DOHH2 (cell line): Measurements from ENCODE around the gene GOSR1.
"Not testable (repeated sequence)": the region's sequence is repeated elsewhere in the genome, so short reads cannot be mapped to it uniquely, and the experiment has no call there.

Experiments
- H3F3A ChIP-seq: fragments of 200-600 bp; sonication (generic), shearing (Covaris generic); 2 replicates; pipeline ENCODE4 v1.6.0; 2016; ENCODE audit warnings: antibody characterized with exemption, mild to moderate bottlenecking; ENCODE audit not compliant: control insufficient read depth, insufficient read depth
- H3K27ac ChIP-seq: fragments of 200-600 bp; sonication (generic); 2 replicates; pipeline ENCODE4 v1.5.1; 2014; ENCODE audit warnings: low read depth, mild to moderate bottlenecking, low read length, moderate library complexity
- H3K27me3 ChIP-seq: fragments of 200-600 bp; sonication (generic); 2 replicates; pipeline ENCODE4 v1.6.1; 2014; ENCODE audit warnings: mild to moderate bottlenecking, low read length, mixed read lengths; ENCODE audit not compliant: control insufficient read depth
- H3K36me3 ChIP-seq: fragments of 200-600 bp; sonication (generic); 2 replicates; pipeline ENCODE4 v1.6.1; 2014; ENCODE audit warnings: mild to moderate bottlenecking, low read length, moderate library complexity, mixed read lengths; ENCODE audit not compliant: control insufficient read depth
- H3K4me1 ChIP-seq: fragments of 200-600 bp; sonication (generic); 2 replicates; pipeline ENCODE4 v1.6.1; 2014; ENCODE audit warnings: mild to moderate bottlenecking, low read length, mixed read lengths; ENCODE audit not compliant: control insufficient read depth
- H3K4me2 ChIP-seq: fragments of 200-600 bp; sonication (generic); 2 replicates; pipeline ENCODE4 v1.6.0; 2014; ENCODE audit warnings: mild to moderate bottlenecking, low read length, moderate library complexity
- H3K4me3 ChIP-seq: fragments of 200-600 bp; sonication (generic); 2 replicates; pipeline ENCODE4 v1.5.1; 2014; ENCODE audit warnings: mild to moderate bottlenecking, low read length, mixed read lengths
- H3K79me2 ChIP-seq: fragments of 200-600 bp; sonication (generic); 2 replicates; pipeline ENCODE4 v1.6.1; 2014; ENCODE audit warnings: mild to moderate bottlenecking, low read length, mixed read lengths; ENCODE audit not compliant: control insufficient read depth
- H3K9me2 ChIP-seq: fragments of 200-600 bp; sonication (generic); replicated peaks from 2 replicates; pipeline ENCODE4 v1.6.1; 2014; ENCODE audit warnings: mild to moderate bottlenecking, low read length, mixed read lengths; ENCODE audit not compliant: control insufficient read depth
- H3K9me3 ChIP-seq: fragments of 200-600 bp; sonication (generic); 2 replicates; pipeline ENCODE4 v1.6.1; 2014; ENCODE audit warnings: antibody characterized with exemption, low read length, mixed read lengths; ENCODE audit not compliant: control insufficient read depth, insufficient read depth
- H4K20me1 ChIP-seq: fragments of 200-600 bp; sonication (generic); 2 replicates; pipeline ENCODE4 v1.6.0; 2014; ENCODE audit warnings: low read depth, mild to moderate bottlenecking, antibody characterized with exemption, low read length, moderate library complexity; ENCODE audit not compliant: control insufficient read depth, insufficient read depth
- CTCF ChIP-seq: fragments of 200-600 bp; sonication (generic); IDR thresholded peaks from one replicate; pipeline ENCODE4 v1.5.1; 2014; ENCODE audit warnings: antibody characterized with exemption, mild to moderate bottlenecking, low read depth, low read length; ENCODE audit not compliant: poor library complexity, severe bottlenecking
- EZH2phosphoT487 ChIP-seq: fragments of 200-600 bp; sonication (generic); IDR thresholded peaks from 2 replicates; pipeline ENCODE4 v1.6.1; 2017; ENCODE audit warnings: borderline replicate concordance, mild to moderate bottlenecking, antibody characterized with exemption, low read length, moderate library complexity, mixed read lengths

Gene GOSR1

DNA sequence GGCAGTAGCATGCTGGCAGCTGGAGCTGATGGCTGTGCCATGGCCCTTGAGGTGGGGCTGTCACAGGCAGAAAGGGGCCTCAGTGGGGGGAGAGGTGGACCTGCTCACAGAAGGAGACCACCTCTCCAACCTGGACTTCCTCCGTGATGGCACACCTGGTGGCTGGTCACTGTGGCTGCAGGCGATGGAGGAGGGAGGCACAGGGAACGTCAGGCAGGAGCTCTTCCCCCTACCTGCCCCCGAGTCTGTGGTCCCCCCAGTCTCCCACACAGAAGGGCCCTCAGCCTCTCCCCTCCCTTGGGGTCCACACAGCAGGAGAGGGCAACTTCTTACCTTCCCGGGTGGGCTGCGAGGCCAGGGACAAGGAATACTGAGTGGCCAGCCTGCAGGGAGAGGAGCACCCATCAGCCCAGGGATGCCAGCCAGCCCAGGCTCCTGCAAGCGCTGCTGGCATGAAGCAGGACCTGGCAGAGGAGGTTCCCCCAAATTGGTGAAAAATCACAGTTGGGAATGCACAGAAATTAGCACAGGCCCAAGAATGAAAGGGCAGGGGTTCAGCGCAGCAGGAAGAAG is 96.5 kb downstream of the GOSR1 start:
- no peaks in the 10 kb centered on the region for H3K4me1 ChIP-seq
- H3K36me3 ChIP-seq, result no peaks in the 10 kb centered on the region
- no peak overlapping the region for H3K27ac ChIP-seq
- no peak overlapping the region for H3K4me3 ChIP-seq
- H4K20me1 ChIP-seq, result no peaks in the 10 kb centered on the region
- H3K9me3 ChIP-seq, result no peaks in the 10 kb centered on the region
- TF ChIP-seq CTCF, result no peak
- no peak for TF ChIP-seq EZH2phosphoT487
- H3K27me3 ChIP-seq, result no peaks in the 10 kb centered on the region
- no peaks in the 10 kb centered on the region for H3K79me2 ChIP-seq
- H3K9me2 ChIP-seq, result no peaks in the 10 kb centered on the region
- H3F3A ChIP-seq, result no peaks in the 10 kb centered on the region
- no peak overlapping the region for H3K4me2 ChIP-seq

- not testable (repeated sequence) for H3K4me2 ChIP-seq, H3K4me1 ChIP-seq, H3K79me2 ChIP-seq, H3K27me3 ChIP-seq, H3F3A ChIP-seq, H3K36me3 ChIP-seq, H3K4me3 ChIP-seq, H3K9me2 ChIP-seq, H3K9me3 ChIP-seq, H4K20me1 ChIP-seq, H3K27ac ChIP-seq
Measured at GRCh38 chr17:30574309-30574708, 97.1 kb downstream of the GOSR1 start.

DNA sequence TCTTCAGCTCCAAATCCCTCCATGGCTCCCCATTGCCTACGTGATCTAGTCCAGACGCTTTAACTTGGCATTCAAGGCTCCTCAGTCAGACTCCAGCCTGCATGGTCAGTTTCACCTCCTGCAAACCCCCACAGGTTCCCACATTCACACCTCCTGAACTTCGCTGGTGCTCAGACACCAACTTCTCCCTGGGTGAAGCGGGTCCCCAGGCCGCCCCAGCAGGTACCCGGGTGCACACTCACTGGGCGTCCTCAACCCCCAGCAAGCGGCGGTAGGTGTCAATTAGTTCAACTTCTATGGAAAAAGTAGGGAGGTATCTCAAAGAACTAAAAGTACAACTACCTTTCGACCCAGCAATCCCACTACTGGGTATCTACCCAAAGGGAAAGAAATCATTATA is 97.6 kb downstream of the GOSR1 start:
- not testable (repeated sequence) for H3K4me3 ChIP-seq, H4K20me1 ChIP-seq, H3K9me3 ChIP-seq, H3K27me3 ChIP-seq, H3F3A ChIP-seq, H3K27ac ChIP-seq, H3K79me2 ChIP-seq, H3K4me2 ChIP-seq, H3K36me3 ChIP-seq, H3K4me1 ChIP-seq, H3K9me2 ChIP-seq

GRCh38 chr17:30575648-30576325 is 98.6 kb downstream of the GOSR1 start:
- not testable (repeated sequence) for H3K4me2 ChIP-seq, H3K9me2 ChIP-seq, H3F3A ChIP-seq, H3K79me2 ChIP-seq, H3K4me3 ChIP-seq, H3K27ac ChIP-seq, H4K20me1 ChIP-seq, H3K9me3 ChIP-seq, H3K27me3 ChIP-seq, H3K36me3 ChIP-seq
- peaks cover 13% of the 10 kb centered on the region for H3K4me1 ChIP-seq

GRCh38 chr17:30576326-30576861 is 99.2 kb downstream of the GOSR1 start:
- no peaks in the 10 kb centered on the region for H3K27me3 ChIP-seq
- H3K27ac ChIP-seq, result no peak overlapping the region
- no peaks in the 10 kb centered on the region for H3K36me3 ChIP-seq
- H3K4me2 ChIP-seq, result no peak overlapping the region
- no peak overlapping the region for H3K4me3 ChIP-seq
- no peaks in the 10 kb centered on the region for H3F3A ChIP-seq
- peaks cover 13% of the 10 kb centered on the region for H3K4me1 ChIP-seq
- no peaks in the 10 kb centered on the region for H4K20me1 ChIP-seq
- no peaks in the 10 kb centered on the region for H3K9me2 ChIP-seq
- H3K79me2 ChIP-seq, result no peaks in the 10 kb centered on the region
- no peak for TF ChIP-seq EZH2phosphoT487
- TF ChIP-seq CTCF, result no peak
- H3K9me3 ChIP-seq, result no peaks in the 10 kb centered on the region
